K562 (cell line): Measurements from ENCODE around the gene MARK4. TPM values are rescaled to one million over a fixed set of nuclear protein-coding genes. Genes with fewer than 3 reads are reported as not detected.

Source experiments
- ATAC-seq: fragments of 200-7000 bp; cut with Tn5 transposase; 3 replicates; pipeline ENCODE4 v1.9.1; 2020; ENCODE audit warnings: moderate library complexity
- BruUV-seq: library from RNA; stranded (reverse); fragments of 400-500 nt; replicated peaks from 2 replicates; lab custom pipeline; 2021; lab: Mats Ljungman, UMichigan
- CTCF ChIA-PET: fragments of 300-600 bp; formaldehyde crosslinking; extraction: SDS; loops from one replicate; lab custom pipeline; 2021; ENCODE audit warnings: low intra/inter-chr PET ratio; lab: Yijun Ruan, JAX
- POLR2A ChIA-PET: fragments of 300-600, 350-650 bp; sonication (Branson Sonifier 250); formaldehyde crosslinking; extraction: SDS; loops from one replicate; lab custom pipeline; 2021; ENCODE audit warnings: antibody characterized with exemption, inconsistent platforms; lab: Yijun Ruan, JAX
- DNase-seq, 4 experiments: peaks; one replicate each; pipeline versions ENCODE4 v3.0.0 to v3.0.0-alpha.2; 2011 to 2018; ENCODE audit warnings: low spot score in 3 of 4, mixed read lengths in 3 of 4; ENCODE audit errors: extremely low read depth in 1 of 4
- FAIRE-seq: peaks from 2 replicates; lab custom pipeline; 2011; peaks lifted over from hg19 to GRCh38; lab: Jason Lieb, UNC
- H2AFZ ChIP-seq: 2 replicates; pipeline ENCODE4 v1.6.0; 2011; ENCODE audit warnings: low read depth, low read length, control low read depth, inconsistent platforms
- H3K27ac ChIP-seq: fragments of 200-600 bp; 3 replicates; pipeline ENCODE4 v1.8.0; 2011; ENCODE audit warnings: low read depth, mild to moderate bottlenecking, control low read depth, inconsistent platforms, low read length, moderate library complexity, mixed read lengths; ENCODE audit errors: extremely low read depth
- H3K27me3 ChIP-seq, 2 experiments: fragments of 300-600 bp in 1 of 2; 2 replicates in 1 of 2; 3 replicates in 1 of 2; pipeline versions ENCODE4 v1.6.0 to v1.8.0; 2011; ENCODE audit warnings: inconsistent platforms in 2 of 2, low read length in 2 of 2, mild to moderate bottlenecking in 1 of 2, mixed read lengths in 1 of 2, moderate library complexity in 1 of 2; ENCODE audit not compliant: control insufficient read depth in 2 of 2, insufficient read depth in 2 of 2
- H3K36me3 ChIP-seq: fragments of 300-600 bp; 3 replicates; pipeline ENCODE4 v1.8.0; 2011; ENCODE audit warnings: mild to moderate bottlenecking, low read length, inconsistent platforms; ENCODE audit not compliant: control insufficient read depth, insufficient read depth
- H3K4me1 ChIP-seq, 2 experiments: fragments of 200-600 bp in 1 of 2; replicated peaks in 1 of 2; 2 replicates in 1 of 2; 3 replicates in 1 of 2; pipeline versions ENCODE4 v1.5.1 to v1.8.0; 2011; ENCODE audit warnings: inconsistent platforms in 2 of 2, low read length in 2 of 2, mild to moderate bottlenecking in 1 of 2, mixed read lengths in 1 of 2, moderate library complexity in 1 of 2; ENCODE audit not compliant: control insufficient read depth in 2 of 2, insufficient read depth in 2 of 2
- H3K4me2 ChIP-seq: 2 replicates; pipeline ENCODE4 v1.6.1; 2011; ENCODE audit warnings: low read length, control low read depth, inconsistent platforms, mixed read lengths; ENCODE audit not compliant: insufficient read depth
- H3K4me3 ChIP-seq: fragments of 200-600 bp; sonication (generic), shearing (Covaris generic); 2 replicates; pipeline ENCODE4 v1.5.1; 2016; ENCODE audit warnings: control low read depth, inconsistent platforms
- H3K79me2 ChIP-seq: fragments of 200-600 bp; 3 replicates; pipeline ENCODE4 v1.8.0; 2011; ENCODE audit warnings: low read length, inconsistent platforms; ENCODE audit not compliant: control insufficient read depth, insufficient read depth
- H3K9ac ChIP-seq, 2 experiments: 2 replicates each; pipeline versions ENCODE4 v1.6.0 to v1.6.1; 2011; ENCODE audit warnings: low read depth in 2 of 2, low read length in 2 of 2, control low read depth in 1 of 2, inconsistent platforms in 1 of 2, mild to moderate bottlenecking in 1 of 2, mixed read lengths in 1 of 2; ENCODE audit not compliant: insufficient read depth in 1 of 2
- H3K9me1 ChIP-seq: one replicate; pipeline ENCODE4 v1.6.0; 2011; ENCODE audit warnings: inconsistent platforms, mild to moderate bottlenecking, low read length, moderate library complexity; ENCODE audit not compliant: control insufficient read depth, insufficient read depth
- H3K9me3 ChIP-seq: replicated peaks from 2 replicates; pipeline ENCODE4 v1.5.1; 2011; ENCODE audit warnings: low read depth, low read length, inconsistent platforms; ENCODE audit not compliant: control insufficient read depth, insufficient read depth
- H4K20me1 ChIP-seq: replicated peaks from 2 replicates; pipeline ENCODE4 v1.6.1; 2011; ENCODE audit warnings: low read length, inconsistent platforms, mixed read lengths; ENCODE audit not compliant: control insufficient read depth, insufficient read depth
- GABPB2 ChIP-seq: fragments of 250-450 bp; sonication (Bioruptor Pico); conservative IDR thresholded peaks from 2 replicates; pipeline ENCODE4 v1.5.1; 2021; ENCODE audit warnings: mild to moderate bottlenecking
- MAX ChIP-seq: sonication (generic); formaldehyde crosslinking; IDR thresholded peaks from 2 replicates; pipeline ENCODE4 v1.9.0; 2022; ENCODE audit warnings: mild to moderate bottlenecking, missing genetic modification reagents
- MBD2 ChIP-seq: sonication (generic); IDR thresholded peaks from 2 replicates; pipeline ENCODE4 v1.6.1; 2016; ENCODE audit warnings: low read depth, borderline replicate concordance
- NR3C1 ChIP-seq: sonication (generic); formaldehyde crosslinking; IDR thresholded peaks from 2 replicates; pipeline ENCODE4 v1.8.1; 2022; ENCODE audit warnings: missing genetic modification reagents
- POLR2G ChIP-seq: fragments of 200-400 bp; formaldehyde crosslinking; IDR thresholded peaks from 2 replicates; pipeline ENCODE4 v1.6.1; 2017; ENCODE audit warnings: low read depth, mild to moderate bottlenecking, antibody characterized with exemption, low read length, moderate library complexity
- ZBTB33 ChIP-seq: sonication (generic); formaldehyde crosslinking; IDR thresholded peaks from 2 replicates; pipeline ENCODE4 v1.8.1; 2023; ENCODE audit warnings: mild to moderate bottlenecking, missing genetic modification reagents
- WGBS: fragments of 100-300 bp; shearing (Covaris generic); methylation state at CpG from one replicate; pipeline ENCODE4 v1.1.6; 2016; ENCODE audit warnings: low coverage, mixed read lengths; ENCODE audit not compliant: insufficient coverage; ENCODE audit errors: missing lambda C conversion rate; 5-methylcytosine and 5-hydroxymethylcytosine counted together
- in situ Hi-C: fragments of 300-500 bp; cut with MboI; formaldehyde crosslinking; loops from 4 replicates; pipeline ENCODE4 v1.15.0; 2018; ENCODE audit warnings: inconsistent platforms, mixed read lengths
- intact Hi-C: fragments of 100-400 bp; cut with micrococcal nuclease; formaldehyde crosslinking; loops from 2 replicates; pipeline ENCODE4 v1.14.2; 2022
- polyA plus RNA-seq, 8 experiments: library from polyadenylated mRNA; depleted of rRNA in 4 of 8; stranded (reverse) in 5 of 8; unstranded in 3 of 8; fragments of >200 nt; fragmentation: Nextera tagmentation in 2 of 8; fragmentation: Illumina TruSeq in 1 of 8; extraction: Ambion mirVana in 2 of 8; extraction: Trizol in 1 of 8; gene quantifications; 2 replicates each; pipeline versions ENCODE4 v1.2.1 to v1.2.3, GENCODE V29; 2011 to 2014; ENCODE audit warnings: inconsistent platforms in 1 of 8, missing spikeins in 1 of 8
- total RNA-seq, 7 experiments: library from RNA; depleted of rRNA in 6 of 7; stranded (reverse); fragments of >200 nt in 6 of 7; fragmentation: Illumina TruSeq in 2 of 7; extraction: Trizol in 2 of 7; gene quantifications; 2 replicates each; pipeline versions ENCODE4 v1.2.1 to v1.2.3, GENCODE V29; 2011 to 2021; ENCODE audit warnings: low replicate concordance in 1 of 7

MARK4 gene
- total and polyA plus RNA-seq, 9 of the 15 experiments (the other 6 are each of a cell fraction or from before 2014, with no cell fraction given): 0.52 to 29.4 (median 8.6) TPM

DNA sequence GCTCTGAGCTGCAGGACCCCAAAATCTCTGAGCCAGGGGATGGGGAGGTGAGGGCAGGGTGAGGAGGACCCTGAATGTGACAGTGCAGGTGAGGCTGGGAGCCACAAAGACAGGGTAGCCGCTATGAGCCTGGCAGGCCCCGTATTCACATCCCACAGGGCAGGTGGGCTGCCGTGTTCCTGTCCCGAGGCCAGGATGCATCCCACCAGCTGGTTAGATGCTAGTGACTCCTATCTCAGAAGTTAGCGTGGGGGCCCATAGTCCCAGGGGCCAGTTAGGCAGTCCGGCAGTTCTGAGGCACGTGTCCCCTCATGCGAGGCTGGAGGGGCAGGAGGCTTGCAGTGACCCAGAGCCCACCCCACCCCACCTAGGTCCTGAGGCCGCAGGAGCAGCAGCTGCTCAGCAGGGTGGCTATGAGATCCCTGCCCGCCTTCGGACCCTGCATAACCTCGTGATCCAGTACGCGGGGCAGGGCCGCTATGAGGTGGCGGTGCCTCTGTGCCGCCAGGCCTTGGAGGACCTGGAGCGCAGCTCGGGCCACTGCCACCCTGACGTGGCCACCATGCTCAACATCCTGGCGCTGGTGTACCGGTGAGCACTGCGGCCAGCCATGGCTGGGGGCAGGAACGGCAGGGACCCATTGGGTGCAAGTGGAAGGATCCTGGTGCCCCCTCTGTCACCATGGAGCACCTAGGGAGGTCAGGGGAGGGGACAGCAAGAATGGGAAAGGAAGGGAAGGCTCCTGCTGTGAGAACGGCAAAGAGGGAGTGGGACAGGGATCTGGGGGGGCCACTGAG is 96.7 kb downstream of the MARK4 start:
- 47% methylated on average over 11 of the region's 25 CpGs for WGBS
- ChIA-PET CTCF (no interaction called here), POLR2A (interaction anchor here (0.6 kb wide), 1 partner anchor 55 kb away, joined by 4 read pairs; no protein-coding TSS in a partner anchor)
- Histone ChIP-seq H3K4me2 (no peak overlapping the region), H3K9me1 (no peaks in the 10 kb centered on the region), H3K27ac (no peak overlapping the region), H3K9ac (peak overlapping the region in 1 of 2 experiments; percentile 32; a peak in 2 of 4 replicates), H4K20me1 (peaks cover 3% of the 10 kb centered on the region; the same call in 1 of the 2 replicates), H2AFZ (no peak overlapping the region), H3K4me3 (no peak overlapping the region), H3K4me1 (peaks cover 0 to 54% of the 10 kb centered on the region in 2 experiments; a peak in 2 of 5 replicates), H3K79me2 (no peaks in the 10 kb centered on the region), H3K9me3 (no peaks in the 10 kb centered on the region), H3K36me3 (peaks cover 31% of the 10 kb centered on the region; the same call in 1 of the 3 replicates), H3K27me3 (no peaks in the 10 kb centered on the region)
- FAIRE-seq (no peak), DNase-seq (no peak), ATAC-seq (no peak)
- no TSS peak for BruUV-seq
- intact Hi-C loops (no loop called here), in situ Hi-C loops (no loop called here)
- TF ChIP-seq POLR2G: peak; percentile 65
- no peak for TF ChIP-seq GABPB2 (CRISPR knock-in tag)
- TF ChIP-seq MAX: 0 out of 2 replicates have a peak, but pooled peaks have one; percentile 39
- peak; percentile 26; the same call in 1 of the 2 replicates for TF ChIP-seq MBD2
- TF ChIP-seq ZBTB33 (CRISPR knock-in tag): peak; percentile 94
- no peak for TF ChIP-seq NR3C1 (CRISPR knock-in tag)
